Keratinocyte (primary cell): Measurements from ENCODE around the gene GP1BB. TPM values are rescaled to one million over a fixed set of nuclear protein-coding genes. Genes with fewer than 3 reads are reported as not detected.

Experiments used
- DNase-seq: peaks from one replicate; pipeline ENCODE4 v3.0.0-alpha.2; 2011; ENCODE audit warnings: low read depth, missing footprints, low spot score
- FAIRE-seq: peaks from 2 replicates; lab custom pipeline; 2011; peaks lifted over from hg19 to GRCh38; lab: Jason Lieb, UNC
- H2AFZ ChIP-seq: 2 replicates; pipeline ENCODE4 v1.6.0; 2012; ENCODE audit warnings: low read length, control low read depth, inconsistent platforms; ENCODE audit not compliant: control insufficient read depth
- H3K27ac ChIP-seq: 2 replicates; pipeline ENCODE4 v1.5.1; 2011; ENCODE audit warnings: low read length; ENCODE audit not compliant: control insufficient read depth, insufficient read depth
- H3K27me3 ChIP-seq: 3 replicates; pipeline ENCODE4 v1.6.0; 2011; ENCODE audit warnings: low read length; ENCODE audit not compliant: control insufficient read depth, insufficient read depth; ENCODE audit errors: extremely low read depth
- H3K36me3 ChIP-seq, 2 experiments: 2 replicates in 1 of 2; 3 replicates in 1 of 2; pipeline ENCODE4 v1.5.1; 2011; ENCODE audit warnings: low read length in 2 of 2, mild to moderate bottlenecking in 1 of 2; ENCODE audit not compliant: control insufficient read depth in 2 of 2, insufficient read depth in 2 of 2; ENCODE audit errors: extremely low read depth in 1 of 2
- H3K4me1 ChIP-seq: 3 replicates; pipeline ENCODE4 v1.5.1; 2011; ENCODE audit warnings: low read length; ENCODE audit not compliant: control insufficient read depth, insufficient read depth; ENCODE audit errors: extremely low read depth
- H3K4me2 ChIP-seq: 3 replicates; pipeline ENCODE4 v1.6.0; 2011; ENCODE audit warnings: low read depth, low read length; ENCODE audit not compliant: control insufficient read depth, insufficient read depth; ENCODE audit errors: extremely low read depth
- H3K4me3 ChIP-seq, 3 experiments: fragments of 200-600 bp in 1 of 3; sonication (generic) in 1 of 3; 2 replicates in 2 of 3; 3 replicates in 1 of 3; pipeline ENCODE4 v1.5.1; 2011 to 2016; ENCODE audit warnings: low read length in 3 of 3, mild to moderate bottlenecking in 3 of 3, control low read depth in 2 of 3, inconsistent platforms in 1 of 3, low read depth in 1 of 3, mixed read lengths in 1 of 3, mixed run types in 1 of 3, moderate library complexity in 1 of 3; ENCODE audit not compliant: control insufficient read depth in 2 of 3, insufficient read depth in 2 of 3; ENCODE audit errors: extremely low read depth in 1 of 3
- H3K79me2 ChIP-seq: 2 replicates; pipeline ENCODE4 v1.6.0; 2012; ENCODE audit warnings: low read length; ENCODE audit not compliant: control insufficient read depth, insufficient read depth
- H3K9ac ChIP-seq: 3 replicates; pipeline ENCODE4 v1.6.0; 2011; ENCODE audit warnings: low read length; ENCODE audit not compliant: control insufficient read depth, insufficient read depth; ENCODE audit errors: extremely low read depth
- H3K9me1 ChIP-seq: 3 replicates; pipeline ENCODE4 v1.6.0; 2011; ENCODE audit warnings: low read length; ENCODE audit not compliant: control insufficient read depth, insufficient read depth; ENCODE audit errors: extremely low read depth
- H3K9me3 ChIP-seq: 2 replicates; pipeline ENCODE4 v1.5.1; 2012; ENCODE audit warnings: low read depth, low read length; ENCODE audit not compliant: control insufficient read depth
- H4K20me1 ChIP-seq: 3 replicates; pipeline ENCODE4 v1.6.0; 2011; ENCODE audit warnings: low read length; ENCODE audit not compliant: control insufficient read depth, insufficient read depth; ENCODE audit errors: extremely low read depth
- EZH2 ChIP-seq: IDR thresholded peaks from one replicate; pipeline ENCODE4 v1.6.1; 2012; ENCODE audit warnings: inconsistent platforms, mild to moderate bottlenecking, low read length, moderate library complexity
- dilution Hi-C: fragments of 300-500 bp; cut with MboI; formaldehyde crosslinking; loops from one replicate; pipeline ENCODE4 v1.7.0; 2020; ENCODE audit warnings: low sequenced_read_pairs; ENCODE audit not compliant: extremely low pct_ligation_motif_present
- polyA plus RNA-seq, 5 experiments: library from polyadenylated mRNA; depleted of rRNA in 3 of 5; stranded (reverse) in 3 of 5; stranded (forward) in 1 of 5; unstranded in 1 of 5; fragments of >200 nt; gene quantifications; 1 replicate in 1 of 5; 2 replicates in 3 of 5; 3 replicates in 1 of 5; pipeline versions ENCODE4 v1.2.1 to v1.2.3, GENCODE V29; 2011 to 2012; ENCODE audit warnings: missing spikeins in 2 of 5, low read depth in 1 of 5, low replicate concordance in 1 of 5
- TF ChIP-seq, protein P1 (sequence below), 3 experiments: IDR thresholded peaks in 1 of 3; conservative IDR thresholded peaks in 1 of 3; optimal IDR thresholded peaks in 1 of 3; 2 replicates in 2 of 3; 3 replicates in 1 of 3; pipeline versions ENCODE3 to v1.5.1; 2011; ENCODE audit warnings: low read length in 3 of 3, mild to moderate bottlenecking in 3 of 3, moderate library complexity in 2 of 3, control low read depth in 1 of 3, inconsistent platforms in 1 of 3; ENCODE audit not compliant: insufficient read depth in 2 of 3; ENCODE audit errors: extremely low read depth in 1 of 3

The GP1BB gene
- polyA plus RNA-seq, 1 donor (not counting 4 experiments of a cell fraction or from before 2014, with no cell fraction given), result 0.05 TPM

DNA sequence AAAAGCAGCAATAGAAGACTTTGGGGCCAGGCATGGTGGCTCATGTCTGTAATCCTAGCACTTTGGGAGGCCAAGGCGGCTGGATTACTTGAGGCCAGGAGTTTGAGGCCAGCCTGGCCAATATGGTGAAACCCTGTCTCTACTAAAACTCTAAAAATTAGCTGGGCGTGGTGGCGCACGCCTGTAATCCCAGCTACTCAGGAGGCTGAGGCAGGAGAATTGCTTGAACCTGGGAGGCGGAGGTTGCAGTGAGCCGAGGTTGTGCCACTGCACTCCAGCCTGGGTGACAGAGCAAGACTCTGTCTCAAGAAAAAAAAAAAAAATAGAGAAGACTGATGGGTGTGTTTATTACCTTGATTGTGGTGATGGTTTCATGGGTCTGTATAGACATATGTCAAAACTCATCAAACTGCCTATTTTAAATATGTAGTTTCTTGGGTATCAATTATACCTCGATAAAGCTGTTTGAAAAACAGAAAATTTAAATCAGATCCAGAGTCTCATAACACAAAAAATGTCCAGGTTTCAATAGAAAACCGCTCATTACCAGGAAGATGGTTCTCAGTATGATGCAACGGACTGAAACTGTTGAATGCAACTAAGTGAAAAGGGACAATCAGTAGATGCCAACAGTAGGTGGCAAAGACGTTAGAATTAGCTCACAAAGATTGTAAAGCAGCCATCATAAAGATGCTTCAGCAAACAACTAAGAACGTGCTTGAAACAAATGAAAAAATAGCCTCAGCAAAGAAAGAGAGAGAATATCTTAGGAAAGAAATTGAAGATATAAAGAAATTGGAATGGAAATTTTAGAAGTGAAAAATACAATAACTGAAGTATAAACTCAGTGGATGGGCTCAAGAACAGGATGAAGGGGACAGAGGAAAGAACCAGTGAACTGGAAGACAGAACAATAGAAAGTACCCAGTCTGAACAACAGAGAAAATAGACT is 42.2 kb upstream of the GP1BB start:
- Histone ChIP-seq H2AFZ (no peak overlapping the region), H3K4me2 (no peak overlapping the region), H3K9me1 (no peaks in the 10 kb centered on the region), H3K9me3 (no peaks in the 10 kb centered on the region), H4K20me1 (no peaks in the 10 kb centered on the region), H3K36me3 (no peaks in the 10 kb centered on the region), H3K27ac (no peak overlapping the region), H3K4me1 (no peaks in the 10 kb centered on the region), H3K9ac (no peak overlapping the region), H3K27me3 (peaks cover 10% of the 10 kb centered on the region), H3K4me3 (no peak overlapping the region), H3K79me2 (no peaks in the 10 kb centered on the region)
- TF ChIP-seq, protein P1, sequence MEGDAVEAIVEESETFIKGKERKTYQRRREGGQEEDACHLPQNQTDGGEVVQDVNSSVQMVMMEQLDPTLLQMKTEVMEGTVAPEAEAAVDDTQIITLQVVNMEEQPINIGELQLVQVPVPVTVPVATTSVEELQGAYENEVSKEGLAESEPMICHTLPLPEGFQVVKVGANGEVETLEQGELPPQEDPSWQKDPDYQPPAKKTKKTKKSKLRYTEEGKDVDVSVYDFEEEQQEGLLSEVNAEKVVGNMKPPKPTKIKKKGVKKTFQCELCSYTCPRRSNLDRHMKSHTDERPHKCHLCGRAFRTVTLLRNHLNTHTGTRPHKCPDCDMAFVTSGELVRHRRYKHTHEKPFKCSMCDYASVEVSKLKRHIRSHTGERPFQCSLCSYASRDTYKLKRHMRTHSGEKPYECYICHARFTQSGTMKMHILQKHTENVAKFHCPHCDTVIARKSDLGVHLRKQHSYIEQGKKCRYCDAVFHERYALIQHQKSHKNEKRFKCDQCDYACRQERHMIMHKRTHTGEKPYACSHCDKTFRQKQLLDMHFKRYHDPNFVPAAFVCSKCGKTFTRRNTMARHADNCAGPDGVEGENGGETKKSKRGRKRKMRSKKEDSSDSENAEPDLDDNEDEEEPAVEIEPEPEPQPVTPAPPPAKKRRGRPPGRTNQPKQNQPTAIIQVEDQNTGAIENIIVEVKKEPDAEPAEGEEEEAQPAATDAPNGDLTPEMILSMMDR (optimal IDR thresholded peaks at IDR 0.05 in 1 of 3, IDR thresholded peaks at IDR 0.05 in 1 of 3, conservative IDR thresholded peaks at IDR 0.05 in 1 of 3; ENCODE audit: extremely low read depth in 1 of 3, insufficient read depth in 2 of 3, low read length in 3 of 3), result no peak
- no peak for TF ChIP-seq EZH2
- dilution Hi-C loops, result no loop called here
- DNase-seq (no peak), FAIRE-seq (no peak)

DNA sequence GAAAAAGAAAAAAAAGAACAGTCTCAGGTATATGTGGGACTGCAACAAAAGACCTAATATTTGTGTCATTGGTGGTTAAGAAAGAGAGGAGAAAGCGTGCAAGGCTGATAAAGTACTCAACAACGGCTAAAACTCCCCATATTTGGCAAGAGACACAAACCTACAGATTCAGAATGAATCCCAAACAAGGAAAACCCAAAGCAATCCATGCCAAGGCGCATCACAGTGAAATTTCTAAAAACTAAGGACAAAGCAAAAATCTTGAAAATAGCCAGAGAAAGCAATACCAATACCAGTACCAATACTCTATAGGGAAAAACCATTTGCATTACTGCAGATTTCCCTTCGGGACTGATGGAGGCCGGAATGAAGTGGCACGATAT is 41.5 kb upstream of the GP1BB start:
- FAIRE-seq (no peak), DNase-seq (no peak)
- H4K20me1 ChIP-seq, result no peaks in the 10 kb centered on the region
- H3K9ac ChIP-seq, result no peak overlapping the region
- H3K27ac ChIP-seq, result no peak overlapping the region
- H3K4me2 ChIP-seq, result no peak overlapping the region
- H3K9me3 ChIP-seq, result no peaks in the 10 kb centered on the region
- no peak overlapping the region for H2AFZ ChIP-seq
- H3K4me3 ChIP-seq, result no peak overlapping the region
- no peaks in the 10 kb centered on the region for H3K9me1 ChIP-seq
- peaks cover 16% of the 10 kb centered on the region for H3K27me3 ChIP-seq
- H3K36me3 ChIP-seq, result no peaks in the 10 kb centered on the region
- TF ChIP-seq EZH2, result no peak
- TF ChIP-seq, protein P1 (optimal IDR thresholded peaks at IDR 0.05 in 1 of 3, IDR thresholded peaks at IDR 0.05 in 1 of 3, conservative IDR thresholded peaks at IDR 0.05 in 1 of 3; ENCODE audit: extremely low read depth in 1 of 3, insufficient read depth in 2 of 3, low read length in 3 of 3), result no peak
- no peaks in the 10 kb centered on the region for H3K79me2 ChIP-seq
- no peaks in the 10 kb centered on the region for H3K4me1 ChIP-seq
- dilution Hi-C loops, result no loop called here
